Measurements from ENCODE around the gene CTU1. TPM values are rescaled to one million over a fixed set of nuclear protein-coding genes. Genes with fewer than 3 reads are reported as not detected.

CTU1 gene
- total and polyA plus RNA-seq, 2 experiments from 2014 or later: 6.7 to 15.9 TPM

DNA sequence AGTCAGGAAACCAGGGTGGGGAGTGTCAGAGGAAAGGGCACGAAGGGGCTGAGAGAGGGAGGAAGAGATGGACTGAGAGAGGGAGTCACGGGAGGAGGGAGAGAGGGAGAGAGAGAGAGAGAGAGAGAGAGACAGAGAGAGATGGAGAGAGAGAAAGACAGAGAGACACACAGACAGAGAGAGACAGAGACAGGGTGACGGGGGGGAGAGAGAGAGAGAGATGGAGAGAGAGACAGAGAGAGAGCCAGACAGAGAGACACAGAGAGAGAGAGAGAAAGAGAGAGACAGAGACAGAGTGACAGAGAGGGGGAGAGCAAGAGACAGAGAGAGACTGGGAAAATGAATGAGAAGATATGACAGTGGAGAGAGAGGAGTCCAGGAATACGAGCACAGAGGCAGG lies 25.0 kb downstream of the CTU1 start:
- Histone ChIP-seq H3K4me3 (no peak overlapping the region), H3K4me2 (no peak overlapping the region), H3K9me3 (ENCODE audit: low read depth) (no peaks in the 10 kb centered on the region), H3K4me1 (ENCODE audit: insufficient read depth) (no peaks in the 10 kb centered on the region), H3K27ac (no peak overlapping the region), H3K79me2 (no peaks in the 10 kb centered on the region), H2AFZ (no peak overlapping the region), H3K36me3 (replicated peaks; ENCODE audit: insufficient read depth, low read depth) (no peaks in the 10 kb centered on the region), H3K9me2 (replicated peaks; ENCODE audit: insufficient read depth) (no peaks in the 10 kb centered on the region), H4K20me1 (ENCODE audit: insufficient read depth, poor library complexity, severe bottlenecking) (no peaks in the 10 kb centered on the region), H3K27me3 (no peaks in the 10 kb centered on the region)
- WGBS (ENCODE audit: low lambda C conversion rate, missing lambda C conversion rate): 65% methylated on average over 2 of the region's 4 CpGs
- no peak for TF ChIP-seq EZH2 (IDR thresholded peaks at IDR 0.05; ENCODE audit: borderline replicate concordance)
- no peak for TF ChIP-seq EZH2phosphoT487 (IDR thresholded peaks at IDR 0.05; ENCODE audit: low read depth, severe bottlenecking, unreplicated experiment)
- no peak for TF ChIP-seq CTCF (IDR thresholded peaks at IDR 0.05; ENCODE audit: poor library complexity)
- DNase-seq (ENCODE audit: low spot score): no peak

- TF ChIP-seq EZH2phosphoT487 (IDR thresholded peaks at IDR 0.05; ENCODE audit: low read depth, severe bottlenecking, unreplicated experiment): no peak
- TF ChIP-seq CTCF (IDR thresholded peaks at IDR 0.05; ENCODE audit: poor library complexity): no peak
- TF ChIP-seq EZH2 (IDR thresholded peaks at IDR 0.05; ENCODE audit: borderline replicate concordance): no peak
- no peak within 1 kb of the TSS for H2AFZ ChIP-seq
- H3K4me1 ChIP-seq (ENCODE audit: insufficient read depth): no peaks in the 10 kb centered on the region
- H3K27me3 ChIP-seq: no peaks in the 10 kb centered on the region
- WGBS (ENCODE audit: low lambda C conversion rate, missing lambda C conversion rate): 40% methylated on average over 5 of the region's 7 CpGs
- H3K4me2 ChIP-seq: no peak within 1 kb of the TSS
- no peaks in the 10 kb centered on the region for H4K20me1 ChIP-seq (ENCODE audit: insufficient read depth, poor library complexity, severe bottlenecking)
- H3K27ac ChIP-seq: no peak within 1 kb of the TSS
- no peaks in the 10 kb centered on the region for H3K79me2 ChIP-seq
- no peaks in the 10 kb centered on the region for H3K9me3 ChIP-seq (ENCODE audit: low read depth)
- no peak for DNase-seq (ENCODE audit: low spot score)
- no peaks in the 10 kb centered on the region for H3K36me3 ChIP-seq (replicated peaks; ENCODE audit: insufficient read depth, low read depth)
- H3K9me2 ChIP-seq (replicated peaks; ENCODE audit: insufficient read depth): no peaks in the 10 kb centered on the region
- no peak within 1 kb of the TSS for H3K4me3 ChIP-seq
Measured at GRCh38 chr19:51082611-51083010, 25.6 kb downstream of the CTU1 start, which contains the start of gene KLK14. Gene KLK14 (minus strand): TSS chr19:51082887. CDS start chr19:51082614, 273 bp downstream.

DNA sequence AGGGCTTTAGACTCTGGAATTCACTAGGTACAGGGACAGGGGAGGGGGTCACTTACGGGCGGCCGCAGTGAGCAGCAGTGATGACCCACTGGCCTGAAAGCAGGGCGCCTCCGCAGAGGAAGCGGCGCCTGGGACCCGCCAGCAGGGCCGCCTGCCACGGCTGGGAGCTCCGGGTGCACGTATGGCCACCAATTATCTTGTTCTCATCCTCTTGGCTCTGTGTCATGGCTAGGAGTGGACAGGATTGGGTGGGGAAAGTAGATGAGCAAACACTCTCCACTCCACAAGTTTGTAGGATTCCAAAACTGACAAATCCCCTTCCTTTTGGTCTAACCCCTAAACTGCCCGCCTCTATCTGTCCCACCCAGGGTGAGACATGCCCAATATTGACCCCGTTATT lies 26.7 kb downstream of the CTU1 start:
- no peaks in the 10 kb centered on the region for H3K9me2 ChIP-seq (replicated peaks; ENCODE audit: insufficient read depth)
- no peak overlapping the region for H3K4me3 ChIP-seq
- no peak for DNase-seq (ENCODE audit: low spot score)
- H3K27me3 ChIP-seq: no peaks in the 10 kb centered on the region
- no peaks in the 10 kb centered on the region for H3K9me3 ChIP-seq (ENCODE audit: low read depth)
- H3K79me2 ChIP-seq: no peaks in the 10 kb centered on the region
- 94% methylated on average over 14 of the region's 14 CpGs for WGBS (ENCODE audit: low lambda C conversion rate, missing lambda C conversion rate)
- no peak overlapping the region for H3K4me2 ChIP-seq
- no peaks in the 10 kb centered on the region for H3K4me1 ChIP-seq (ENCODE audit: insufficient read depth)
- H2AFZ ChIP-seq: no peak overlapping the region
- no peaks in the 10 kb centered on the region for H3K36me3 ChIP-seq (replicated peaks; ENCODE audit: insufficient read depth, low read depth)
- no peak overlapping the region for H3K27ac ChIP-seq
- no peaks in the 10 kb centered on the region for H4K20me1 ChIP-seq (ENCODE audit: insufficient read depth, poor library complexity, severe bottlenecking)
- TF ChIP-seq EZH2 (IDR thresholded peaks at IDR 0.05; ENCODE audit: borderline replicate concordance) (no peak), CTCF (IDR thresholded peaks at IDR 0.05; ENCODE audit: poor library complexity) (no peak), EZH2phosphoT487 (IDR thresholded peaks at IDR 0.05; ENCODE audit: low read depth, severe bottlenecking, unreplicated experiment) (no peak)
